Panc1 (cell line): ENCODE data around the gene ZNF785.

ENCODE experiments used
- POLR2AphosphoS5 ChIP-seq: IDR thresholded peaks from 2 replicates; pipeline ENCODE4 v1.6.1; 2012; ENCODE audit warnings: mild to moderate bottlenecking, low read depth, low read length, moderate library complexity
- TF ChIP-seq, protein P1 (sequence below): fragments of 450-650 bp; IDR thresholded peaks from 2 replicates; pipeline ENCODE4 v1.5.1; 2017; ENCODE audit warnings: mild to moderate bottlenecking

DNA sequence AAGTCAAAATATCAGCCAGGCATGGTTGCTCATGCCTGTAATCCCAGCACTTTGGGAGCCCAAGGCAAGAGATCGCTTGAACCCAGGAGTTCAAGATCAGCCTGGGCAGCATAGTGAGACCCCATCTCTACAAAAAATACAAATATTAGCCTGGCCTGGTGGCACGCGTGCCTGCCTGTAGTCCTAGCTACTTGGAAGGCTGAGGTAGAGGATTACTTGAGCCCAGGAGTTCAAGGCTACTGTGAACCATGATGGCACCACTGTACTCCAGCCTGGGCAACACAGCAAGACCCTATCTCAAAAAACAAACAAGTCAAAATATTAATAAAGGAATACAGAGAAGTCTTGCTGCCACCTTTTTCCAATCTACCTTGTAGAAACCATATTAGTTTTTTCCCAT lies 20.5 kb upstream of the ZNF785 start:
- TF ChIP-seq, protein P1, sequence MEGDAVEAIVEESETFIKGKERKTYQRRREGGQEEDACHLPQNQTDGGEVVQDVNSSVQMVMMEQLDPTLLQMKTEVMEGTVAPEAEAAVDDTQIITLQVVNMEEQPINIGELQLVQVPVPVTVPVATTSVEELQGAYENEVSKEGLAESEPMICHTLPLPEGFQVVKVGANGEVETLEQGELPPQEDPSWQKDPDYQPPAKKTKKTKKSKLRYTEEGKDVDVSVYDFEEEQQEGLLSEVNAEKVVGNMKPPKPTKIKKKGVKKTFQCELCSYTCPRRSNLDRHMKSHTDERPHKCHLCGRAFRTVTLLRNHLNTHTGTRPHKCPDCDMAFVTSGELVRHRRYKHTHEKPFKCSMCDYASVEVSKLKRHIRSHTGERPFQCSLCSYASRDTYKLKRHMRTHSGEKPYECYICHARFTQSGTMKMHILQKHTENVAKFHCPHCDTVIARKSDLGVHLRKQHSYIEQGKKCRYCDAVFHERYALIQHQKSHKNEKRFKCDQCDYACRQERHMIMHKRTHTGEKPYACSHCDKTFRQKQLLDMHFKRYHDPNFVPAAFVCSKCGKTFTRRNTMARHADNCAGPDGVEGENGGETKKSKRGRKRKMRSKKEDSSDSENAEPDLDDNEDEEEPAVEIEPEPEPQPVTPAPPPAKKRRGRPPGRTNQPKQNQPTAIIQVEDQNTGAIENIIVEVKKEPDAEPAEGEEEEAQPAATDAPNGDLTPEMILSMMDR = no peak
- TF ChIP-seq POLR2AphosphoS5 = no peak
